GM23248 (cell line): ENCODE data around the gene BRAF. TPM values are rescaled to one million over a fixed set of nuclear protein-coding genes. Genes with fewer than 3 reads are reported as not detected.
"Not testable (repeated sequence)": the region's sequence is repeated elsewhere in the genome, so short reads cannot be mapped to it uniquely, and the experiment has no call there.

ENCODE experiments used
- DNase-seq: peaks from one replicate; pipeline ENCODE4 v3.0.0-alpha.2; 2015
- H2AFZ ChIP-seq: fragments of 200-600 bp; sonication (generic); 2 replicates; pipeline ENCODE4 v1.6.1; 2016; ENCODE audit warnings: antibody characterized with exemption
- H3F3A ChIP-seq: fragments of 200-600 bp; sonication (generic); 2 replicates; pipeline ENCODE4 v1.6.1; 2016; ENCODE audit warnings: mild to moderate bottlenecking, antibody characterized with exemption, mixed run types; ENCODE audit not compliant: insufficient read depth
- H3K27ac ChIP-seq: fragments of 200-600 bp; sonication (generic); 2 replicates; pipeline ENCODE4 v1.5.1; 2016; ENCODE audit warnings: mild to moderate bottlenecking
- H3K27me3 ChIP-seq: fragments of 200-600 bp; sonication (generic); replicated peaks from 2 replicates; pipeline ENCODE4 v1.6.1; 2016; ENCODE audit warnings: mild to moderate bottlenecking; ENCODE audit not compliant: insufficient read depth
- H3K36me3 ChIP-seq: fragments of 200-600 bp; sonication (generic); 2 replicates; pipeline ENCODE4 v1.6.1; 2016; ENCODE audit warnings: low read depth, mild to moderate bottlenecking
- H3K4me1 ChIP-seq: fragments of 200-600 bp; sonication (generic); 2 replicates; pipeline ENCODE4 v1.6.1; 2016; ENCODE audit warnings: mild to moderate bottlenecking; ENCODE audit not compliant: insufficient read depth
- H3K4me2 ChIP-seq: fragments of 200-600 bp; sonication (generic); one replicate; pipeline ENCODE4 v1.6.1; 2016; ENCODE audit warnings: mild to moderate bottlenecking; ENCODE audit not compliant: unreplicated experiment
- H3K4me3 ChIP-seq: fragments of 200-600 bp; sonication (generic); 2 replicates; pipeline ENCODE4 v1.5.1; 2016; ENCODE audit warnings: mild to moderate bottlenecking
- H3K79me2 ChIP-seq: fragments of 200-600 bp; sonication (generic); 2 replicates; pipeline ENCODE4 v1.6.1; 2016; ENCODE audit warnings: mild to moderate bottlenecking; ENCODE audit not compliant: insufficient read depth
- H3K9ac ChIP-seq: fragments of 200-600 bp; sonication (generic); 2 replicates; pipeline ENCODE4 v1.6.1; 2016; ENCODE audit warnings: mild to moderate bottlenecking
- H3K9me2 ChIP-seq: fragments of 200-600 bp; sonication (generic); 2 replicates; pipeline ENCODE4 v1.6.1; 2016; ENCODE audit warnings: mixed run types, mild to moderate bottlenecking, moderate library complexity; ENCODE audit not compliant: insufficient read depth
- H3K9me3 ChIP-seq: fragments of 200-600 bp; sonication (generic); one replicate; pipeline ENCODE4 v1.6.1; 2017; ENCODE audit warnings: low read depth
- H4K20me1 ChIP-seq: fragments of 200-600 bp; sonication (generic); 2 replicates; pipeline ENCODE4 v1.6.0; 2016; ENCODE audit not compliant: insufficient read depth
- EZH2 ChIP-seq: fragments of 200-600 bp; sonication (generic); IDR thresholded peaks from 2 replicates; pipeline ENCODE4 v1.6.1; 2018; ENCODE audit warnings: antibody characterized with exemption, mild to moderate bottlenecking; ENCODE audit not compliant: insufficient read depth, poor library complexity, severe bottlenecking
- EZH2phosphoT487 ChIP-seq: fragments of 200-600 bp; sonication (generic); IDR thresholded peaks from 2 replicates; pipeline ENCODE4 v1.6.1; 2018; ENCODE audit warnings: antibody characterized with exemption, moderate library complexity, mild to moderate bottlenecking, low read depth; ENCODE audit not compliant: insufficient read depth
- WGBS, 2 experiments: methylation state at CpG; one replicate each; pipeline ENCODE4 v1.1.6; 2015 to 2017; ENCODE audit warnings: low lambda C conversion rate in 2 of 2, low coverage in 1 of 2; ENCODE audit errors: missing lambda C conversion rate in 2 of 2; 5-methylcytosine and 5-hydroxymethylcytosine counted together
- in situ Hi-C: fragments of 300-500 bp; cut with MboI; formaldehyde crosslinking; loops from 2 replicates; pipeline ENCODE4 v1.15.0; 2020
- polyA plus RNA-seq: library from polyadenylated mRNA; unstranded; fragments of >200 nt; fragmentation: Nextera tagmentation; extraction: Ambion mirVana; gene quantifications from 2 replicates; pipeline ENCODE4 v1.2.1, GENCODE V29; 2016
- total RNA-seq: library from RNA; depleted of rRNA; stranded (reverse); fragments of >200 nt; shearing (Covaris generic); gene quantifications from 2 replicates; pipeline ENCODE4 v1.2.3, GENCODE V29; 2014

Gene BRAF
- total and polyA plus RNA-seq, 2 experiments from 2014 or later: 5.8 to 11.0 TPM

- WGBS, 2 experiments: 96 to 98% methylated on average over 3 of the region's 3 CpGs
- Histone ChIP-seq H3K4me2 (no peak overlapping the region), H3K9me3 (no peaks in the 10 kb centered on the region), H3K9me2 (no peaks in the 10 kb centered on the region), H3K9ac (no peak overlapping the region), H3F3A (no peaks in the 10 kb centered on the region), H3K36me3 (no peaks in the 10 kb centered on the region), H2AFZ (no peak overlapping the region), H3K79me2 (no peaks in the 10 kb centered on the region), H3K4me3 (no peak overlapping the region), H3K27ac (no peak overlapping the region), H3K4me1 (no peaks in the 10 kb centered on the region), H3K27me3 (no peaks in the 10 kb centered on the region), H4K20me1 (no peaks in the 10 kb centered on the region)
- in situ Hi-C loops: no loop called here
- no peak for TF ChIP-seq EZH2
- no peak for TF ChIP-seq EZH2phosphoT487
- DNase-seq: no peak
These were observed 157.3 kb downstream of the BRAF start for GRCh38 chr7:140767418-140767817.

DNA sequence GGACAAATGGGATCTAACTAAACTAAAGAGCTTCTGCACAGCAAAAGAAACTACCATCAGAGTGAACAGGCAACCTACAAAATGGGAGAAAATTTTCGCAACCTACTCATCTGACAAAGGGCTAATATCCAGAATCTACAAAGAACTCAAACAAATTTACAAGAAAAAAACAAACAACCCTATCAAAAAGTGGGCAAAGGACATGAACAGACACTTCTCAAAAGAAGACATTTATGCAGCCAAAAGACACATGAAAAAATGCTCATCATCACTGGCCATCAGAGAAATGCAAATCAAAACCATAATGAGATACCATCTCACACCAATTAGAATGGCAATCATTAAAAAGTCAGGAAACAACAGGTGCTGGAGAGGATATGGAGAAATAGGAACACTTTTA lies 159.3 kb downstream of the BRAF start:
- H3F3A ChIP-seq, H3K4me1 ChIP-seq, in situ Hi-C loops, H3K4me3 ChIP-seq, H3K4me2 ChIP-seq, H3K27ac ChIP-seq, H2AFZ ChIP-seq, H3K79me2 ChIP-seq, H3K9me2 ChIP-seq, H3K9ac ChIP-seq, H3K36me3 ChIP-seq, H3K9me3 ChIP-seq, DNase-seq, H4K20me1 ChIP-seq, H3K27me3 ChIP-seq: not testable (repeated sequence)
- WGBS, 2 experiments: 100% methylated on average over 1 of the region's 1 CpG

GRCh38 chr7:140763166-140763565 lies 161.6 kb downstream of the BRAF start:
- H4K20me1 ChIP-seq, H3K27ac ChIP-seq, H2AFZ ChIP-seq, in situ Hi-C loops, H3K36me3 ChIP-seq, H3K9me3 ChIP-seq, H3F3A ChIP-seq, H3K4me3 ChIP-seq, H3K9me2 ChIP-seq, DNase-seq, H3K9ac ChIP-seq, H3K4me2 ChIP-seq, H3K27me3 ChIP-seq, H3K4me1 ChIP-seq, H3K79me2 ChIP-seq: not testable (repeated sequence)
- WGBS, 2 experiments: 88 to 96% methylated on average over 3 to 23 of the region's 25 CpGs

GRCh38 chr7:140761375-140761774 lies 163.4 kb downstream of the BRAF start:
- H2AFZ ChIP-seq, H3F3A ChIP-seq, DNase-seq, in situ Hi-C loops, H3K36me3 ChIP-seq, H3K4me1 ChIP-seq, H3K9me3 ChIP-seq, H3K4me2 ChIP-seq, H3K27me3 ChIP-seq, H3K79me2 ChIP-seq, H3K9me2 ChIP-seq, H3K9ac ChIP-seq, H3K4me3 ChIP-seq, H3K27ac ChIP-seq, H4K20me1 ChIP-seq: not testable (repeated sequence)
- 78 to 90% methylated on average over 3 of the region's 3 CpGs for WGBS, 2 experiments

DNA sequence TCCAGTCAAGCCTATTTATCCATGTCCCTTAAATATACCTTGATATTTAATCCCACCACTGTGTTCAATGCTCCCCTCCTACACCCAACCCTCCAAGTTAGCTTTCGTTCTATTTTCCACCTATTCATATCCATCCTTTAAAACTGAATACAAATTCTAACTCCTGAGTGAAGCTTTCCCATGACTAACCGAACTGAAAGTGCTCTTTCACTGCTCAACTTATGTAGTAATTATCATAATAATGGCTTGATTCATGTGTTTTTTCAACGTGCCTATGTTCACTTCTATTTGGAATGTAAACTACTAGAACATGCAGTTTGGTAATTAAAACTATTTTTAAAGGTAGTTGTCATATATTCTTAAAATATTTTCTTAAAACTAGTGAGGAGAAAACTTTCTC lies 170.2 kb downstream of the BRAF start:
- WGBS, 2 experiments: 94 to 97% methylated on average over 3 of the region's 3 CpGs
- H3K4me2 ChIP-seq: no peak overlapping the region
- H3K9me3 ChIP-seq: no peaks in the 10 kb centered on the region
- in situ Hi-C loops: no loop called here
- no peak for TF ChIP-seq EZH2
- TF ChIP-seq EZH2phosphoT487: no peak
- no peak for DNase-seq
- H3K4me1 ChIP-seq: no peaks in the 10 kb centered on the region
- no peaks in the 10 kb centered on the region for H3K27me3 ChIP-seq
- H3K9ac ChIP-seq: no peak overlapping the region
- no peak overlapping the region for H2AFZ ChIP-seq
- no peaks in the 10 kb centered on the region for H3F3A ChIP-seq
- H3K36me3 ChIP-seq: peaks cover 5% of the 10 kb centered on the region; the same call in 1 of the 2 replicates
- no peaks in the 10 kb centered on the region for H3K9me2 ChIP-seq
- H4K20me1 ChIP-seq: no peaks in the 10 kb centered on the region
- H3K4me3 ChIP-seq: no peak overlapping the region
- H3K27ac ChIP-seq: no peak overlapping the region
- H3K79me2 ChIP-seq: no peaks in the 10 kb centered on the region; the same call in 1 of the 2 replicates
